Ectodermal cell (in vitro differentiated cells): ENCODE data around the gene CDH16. TPM values are rescaled to one million over a fixed set of nuclear protein-coding genes. Genes with fewer than 3 reads are reported as not detected.
"Not testable (repeated sequence)": the region's sequence is repeated elsewhere in the genome, so short reads cannot be mapped to it uniquely, and the experiment has no call there.

ENCODE experiments used
- H3K27ac ChIP-seq: 2 replicates; pipeline ENCODE4 v1.7.0; 2013; ENCODE audit warnings: mild to moderate bottlenecking, low read depth, low read length; ENCODE audit not compliant: insufficient read depth, poor library complexity, severe bottlenecking
- H3K27me3 ChIP-seq: 2 replicates; pipeline ENCODE4 v1.7.0; 2013; ENCODE audit warnings: mild to moderate bottlenecking, low read length; ENCODE audit not compliant: insufficient read depth, control insufficient read depth, poor library complexity, severe bottlenecking
- H3K36me3 ChIP-seq: one replicate; pipeline ENCODE4 v1.7.0; 2013; ENCODE audit warnings: low read length; ENCODE audit not compliant: control insufficient read depth, insufficient read depth
- H3K4me1 ChIP-seq: one replicate; pipeline ENCODE4 v1.7.0; 2013; ENCODE audit warnings: low read length; ENCODE audit not compliant: control insufficient read depth, insufficient read depth
- H3K4me3 ChIP-seq: 2 replicates; pipeline ENCODE4 v1.7.0; 2013; ENCODE audit warnings: low read depth, low read length, control low read depth; ENCODE audit not compliant: insufficient read depth
- H3K9me3 ChIP-seq: 2 replicates; pipeline ENCODE4 v1.7.0; 2013; ENCODE audit warnings: mild to moderate bottlenecking, low read length, moderate library complexity; ENCODE audit not compliant: control insufficient read depth
- WGBS, 2 experiments: methylation state at CpG; one replicate each; pipeline ENCODE4 v1.1.7; 2013; ENCODE audit warnings: missing lambda C conversion rate in 2 of 2; 5-methylcytosine and 5-hydroxymethylcytosine counted together
- polyA plus RNA-seq, 4 experiments: library from polyadenylated mRNA; stranded (reverse); fragments of 50-300 nt; gene quantifications; one replicate each; pipeline ENCODE4 v1.2.3, GENCODE V29; 2013

The CDH16 gene, protein sequence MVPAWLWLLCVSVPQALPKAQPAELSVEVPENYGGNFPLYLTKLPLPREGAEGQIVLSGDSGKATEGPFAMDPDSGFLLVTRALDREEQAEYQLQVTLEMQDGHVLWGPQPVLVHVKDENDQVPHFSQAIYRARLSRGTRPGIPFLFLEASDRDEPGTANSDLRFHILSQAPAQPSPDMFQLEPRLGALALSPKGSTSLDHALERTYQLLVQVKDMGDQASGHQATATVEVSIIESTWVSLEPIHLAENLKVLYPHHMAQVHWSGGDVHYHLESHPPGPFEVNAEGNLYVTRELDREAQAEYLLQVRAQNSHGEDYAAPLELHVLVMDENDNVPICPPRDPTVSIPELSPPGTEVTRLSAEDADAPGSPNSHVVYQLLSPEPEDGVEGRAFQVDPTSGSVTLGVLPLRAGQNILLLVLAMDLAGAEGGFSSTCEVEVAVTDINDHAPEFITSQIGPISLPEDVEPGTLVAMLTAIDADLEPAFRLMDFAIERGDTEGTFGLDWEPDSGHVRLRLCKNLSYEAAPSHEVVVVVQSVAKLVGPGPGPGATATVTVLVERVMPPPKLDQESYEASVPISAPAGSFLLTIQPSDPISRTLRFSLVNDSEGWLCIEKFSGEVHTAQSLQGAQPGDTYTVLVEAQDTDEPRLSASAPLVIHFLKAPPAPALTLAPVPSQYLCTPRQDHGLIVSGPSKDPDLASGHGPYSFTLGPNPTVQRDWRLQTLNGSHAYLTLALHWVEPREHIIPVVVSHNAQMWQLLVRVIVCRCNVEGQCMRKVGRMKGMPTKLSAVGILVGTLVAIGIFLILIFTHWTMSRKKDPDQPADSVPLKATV
- polyA plus RNA-seq (2013, experiment 1 of 4): not detected
- not detected for polyA plus RNA-seq (2013, experiment 2 of 4)
- not detected for polyA plus RNA-seq (2013, experiment 3 of 4)
- polyA plus RNA-seq (2013, experiment 4 of 4): not detected

DNA sequence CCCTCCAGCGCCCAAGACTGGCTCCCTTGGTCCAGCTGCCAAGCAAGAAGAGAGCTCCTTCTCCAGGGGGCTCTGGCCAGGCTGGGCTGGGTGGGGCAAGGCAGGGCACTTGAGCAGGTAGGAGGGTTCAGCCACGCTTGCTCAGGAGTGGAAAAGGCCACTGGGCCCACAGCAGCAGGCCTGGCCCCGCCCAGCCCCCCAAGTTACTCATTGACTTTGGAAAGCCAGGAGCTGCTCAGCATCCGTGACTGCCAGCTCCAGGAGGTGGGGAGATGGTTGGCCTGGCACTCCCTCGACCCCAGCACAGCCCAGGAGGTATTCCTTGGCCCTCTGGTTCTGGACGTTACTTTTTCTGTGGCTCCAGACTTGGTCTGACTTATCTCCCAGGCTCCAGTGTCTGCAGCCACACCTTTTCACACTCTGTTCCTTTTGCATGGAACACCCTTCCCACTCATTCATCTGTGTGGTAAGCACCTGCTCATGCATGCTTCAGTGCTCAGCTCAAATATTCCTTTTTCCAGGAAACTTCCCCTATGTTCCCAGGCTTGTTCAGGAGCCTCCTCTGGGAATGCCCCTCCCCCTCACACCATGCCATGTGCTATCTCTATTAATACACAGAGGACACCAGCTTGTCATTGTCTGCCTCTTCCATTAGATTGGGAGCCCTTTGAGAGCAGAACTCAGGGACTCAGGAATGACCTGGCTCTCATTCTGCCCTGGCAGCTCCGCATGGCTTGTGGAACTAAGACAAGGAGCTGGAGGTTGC is at the start of gene CDH16:
Gene CDH16, minus strand, starts transcription at position 83 of the 766 bp plus-strand sequence. CDS start 820 bp downstream, outside the sequence.
- Histone ChIP-seq H3K9me3 (no peaks in the 10 kb centered on the region), H3K4me3 (no peak within 1 kb of the TSS), H3K36me3 (no peaks in the 10 kb centered on the region), H3K4me1 (no peaks in the 10 kb centered on the region), H3K27me3 (peaks cover 14% of the 10 kb centered on the region), H3K27ac (no peak within 1 kb of the TSS)
- WGBS, 2 experiments: 85 to 86% methylated on average over 7 of the region's 7 CpGs

DNA sequence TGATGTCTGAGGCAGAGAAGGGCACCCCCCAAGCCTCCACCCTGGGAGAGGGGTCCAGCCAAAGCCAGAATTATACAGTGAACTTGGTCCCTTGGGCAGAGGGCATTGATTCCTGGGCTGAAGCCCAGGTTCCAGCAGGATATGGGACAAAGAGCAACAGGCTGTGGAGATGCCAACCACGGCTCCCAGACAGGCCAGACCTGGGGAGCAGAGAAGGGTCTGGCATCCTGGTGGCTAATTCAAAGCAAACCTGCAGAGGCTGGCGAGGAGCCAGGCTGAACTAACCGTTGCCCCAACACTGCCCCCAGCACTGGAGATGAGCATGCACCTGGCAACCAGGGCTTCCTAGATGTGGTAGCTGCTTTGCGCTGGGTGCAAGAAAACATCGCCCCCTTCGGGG is 45.4 kb upstream of the CDH16 start:
- Histone ChIP-seq H3K27me3 (no peaks in the 10 kb centered on the region), H3K9me3 (no peaks in the 10 kb centered on the region), H3K4me1 (no peaks in the 10 kb centered on the region), H3K27ac (no peak overlapping the region), H3K36me3 (no peaks in the 10 kb centered on the region), H3K4me3 (no peak overlapping the region)
- WGBS, 2 experiments: 93 to 94% methylated on average over 6 of the region's 6 CpGs

DNA sequence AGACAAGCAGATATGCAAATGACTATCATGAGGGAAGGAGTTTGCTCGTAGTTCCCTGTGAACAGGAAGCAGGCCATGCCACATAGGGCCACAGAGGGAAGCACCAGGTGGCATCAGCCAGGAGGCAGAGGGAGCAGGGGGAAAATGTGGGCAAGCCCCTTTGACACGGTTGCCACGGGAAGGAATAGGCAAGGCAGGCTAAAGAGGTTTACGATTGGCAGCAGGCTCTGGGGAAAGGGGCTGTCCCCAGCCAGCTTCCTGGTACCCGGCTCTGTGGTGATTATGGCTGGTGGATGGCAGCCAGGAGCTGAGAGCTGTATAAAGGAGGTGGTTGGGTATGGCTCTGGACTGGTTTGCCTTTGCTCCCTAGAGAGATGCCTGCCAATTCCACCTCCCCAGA is 43.2 kb upstream of the CDH16 start:
- Histone ChIP-seq H3K9me3 (no peaks in the 10 kb centered on the region), H3K27me3 (no peaks in the 10 kb centered on the region), H3K4me3 (no peak overlapping the region), H3K27ac (no peak overlapping the region), H3K36me3 (no peaks in the 10 kb centered on the region), H3K4me1 (no peaks in the 10 kb centered on the region)
- 93% methylated on average over 5 of the region's 5 CpGs for WGBS, 2 experiments

DNA sequence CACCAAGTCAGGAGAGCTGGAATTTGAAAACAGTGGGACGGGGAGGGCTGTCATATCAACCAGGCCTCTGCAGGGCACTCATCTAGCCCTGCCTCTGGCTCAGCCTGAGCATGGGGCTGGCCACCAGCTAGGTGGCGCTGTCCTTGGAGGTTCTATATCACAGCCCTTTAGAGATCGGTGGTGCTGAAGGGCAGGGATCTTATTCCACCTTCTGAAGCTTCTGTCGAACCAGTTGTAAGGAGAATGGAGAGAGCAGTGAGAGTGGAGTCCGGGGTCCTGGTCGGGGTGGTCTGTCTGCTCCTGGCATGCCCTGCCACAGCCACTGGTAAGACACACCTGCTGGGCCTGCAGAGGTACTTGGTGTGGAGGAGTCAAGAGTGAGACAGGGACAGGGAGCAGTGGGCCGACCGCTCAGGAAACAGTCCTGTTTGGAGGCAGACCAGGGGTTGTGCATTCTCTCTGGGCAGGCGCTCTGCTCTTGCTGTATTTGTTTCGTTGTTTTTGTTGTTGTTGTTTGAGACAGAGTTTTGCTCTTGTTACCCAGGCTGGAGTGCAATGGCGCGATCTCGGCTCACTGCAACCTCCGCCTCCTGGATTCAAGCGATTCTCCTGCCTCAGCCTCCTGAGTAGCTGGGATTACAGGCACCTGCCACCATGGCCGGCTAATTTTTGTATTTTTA is 42.5 kb upstream of the CDH16 start, which contains the start of gene CES3:
Gene CES3, plus strand, starts transcription at position 202 of the 680 bp plus-strand sequence. Its CDS starts 42 bp downstream, at position 244.
- Histone ChIP-seq H3K9me3 (no peaks in the 10 kb centered on the region), H3K4me3 (peak within 1 kb of the TSS; percentile 36), H3K27me3 (no peaks in the 10 kb centered on the region), H3K4me1 (no peaks in the 10 kb centered on the region), H3K27ac (no peak within 1 kb of the TSS), H3K36me3 (no peaks in the 10 kb centered on the region)
- WGBS, 2 experiments: 61 to 62% methylated on average over 16 of the region's 16 CpGs

DNA sequence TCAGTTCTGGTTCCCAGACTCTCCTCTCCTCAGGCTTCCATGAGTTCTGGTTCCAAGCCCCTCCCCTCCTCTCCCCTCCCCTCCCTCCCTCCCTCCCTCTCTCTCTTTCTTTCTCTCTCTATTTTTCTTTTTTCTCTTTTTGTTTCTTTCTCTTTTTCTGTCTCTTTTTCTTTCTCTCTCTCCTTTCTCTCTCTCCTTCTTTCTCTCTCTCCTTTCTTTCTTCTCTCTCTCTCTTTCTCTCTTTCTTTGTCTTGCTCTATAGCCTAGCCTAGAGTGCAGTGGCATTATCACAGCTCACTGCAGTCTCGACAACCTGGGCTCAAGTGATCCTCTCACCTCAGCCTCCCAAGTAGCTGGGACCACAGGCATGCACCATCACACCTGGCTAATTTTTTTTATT is 41.6 kb upstream of the CDH16 start:
- Histone ChIP-seq H3K4me1 (no peaks in the 10 kb centered on the region), H3K27me3 (no peaks in the 10 kb centered on the region), H3K36me3 (no peaks in the 10 kb centered on the region), H3K27ac (no peak overlapping the region), H3K9me3 (no peaks in the 10 kb centered on the region), H3K4me3 (no peak overlapping the region)
- 87 to 91% methylated on average over 1 of the region's 1 CpG for WGBS, 2 experiments

DNA sequence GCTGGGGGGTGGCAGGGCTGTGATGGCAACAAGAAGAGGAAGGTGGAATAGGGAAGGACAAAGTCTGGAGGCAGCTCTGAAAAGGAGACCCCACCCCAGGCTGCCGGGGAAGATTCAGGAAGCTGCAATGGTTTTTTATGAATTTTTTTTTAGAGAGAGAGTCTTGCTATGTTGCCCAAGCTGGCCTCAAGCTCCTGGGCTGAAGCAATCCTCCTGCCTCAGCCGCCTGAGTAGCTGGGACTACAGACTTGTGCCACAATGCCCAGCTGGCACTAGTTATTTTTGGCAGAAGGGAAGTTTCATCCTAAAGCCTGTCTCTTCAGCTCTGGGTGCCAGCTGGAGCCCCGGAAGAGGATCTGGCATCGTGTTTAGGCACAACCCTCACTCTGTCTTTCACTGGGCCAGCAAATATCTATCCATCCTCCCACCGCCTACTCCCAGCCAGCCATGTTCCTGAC is 41.0 kb upstream of the CDH16 start:
- Histone ChIP-seq H3K4me3 (no peak overlapping the region), H3K27ac (no peak overlapping the region), H3K27me3 (no peaks in the 10 kb centered on the region), H3K4me1 (no peaks in the 10 kb centered on the region), H3K9me3 (no peaks in the 10 kb centered on the region), H3K36me3 (no peaks in the 10 kb centered on the region)
- 90 to 91% methylated on average over 5 of the region's 5 CpGs for WGBS, 2 experiments

DNA sequence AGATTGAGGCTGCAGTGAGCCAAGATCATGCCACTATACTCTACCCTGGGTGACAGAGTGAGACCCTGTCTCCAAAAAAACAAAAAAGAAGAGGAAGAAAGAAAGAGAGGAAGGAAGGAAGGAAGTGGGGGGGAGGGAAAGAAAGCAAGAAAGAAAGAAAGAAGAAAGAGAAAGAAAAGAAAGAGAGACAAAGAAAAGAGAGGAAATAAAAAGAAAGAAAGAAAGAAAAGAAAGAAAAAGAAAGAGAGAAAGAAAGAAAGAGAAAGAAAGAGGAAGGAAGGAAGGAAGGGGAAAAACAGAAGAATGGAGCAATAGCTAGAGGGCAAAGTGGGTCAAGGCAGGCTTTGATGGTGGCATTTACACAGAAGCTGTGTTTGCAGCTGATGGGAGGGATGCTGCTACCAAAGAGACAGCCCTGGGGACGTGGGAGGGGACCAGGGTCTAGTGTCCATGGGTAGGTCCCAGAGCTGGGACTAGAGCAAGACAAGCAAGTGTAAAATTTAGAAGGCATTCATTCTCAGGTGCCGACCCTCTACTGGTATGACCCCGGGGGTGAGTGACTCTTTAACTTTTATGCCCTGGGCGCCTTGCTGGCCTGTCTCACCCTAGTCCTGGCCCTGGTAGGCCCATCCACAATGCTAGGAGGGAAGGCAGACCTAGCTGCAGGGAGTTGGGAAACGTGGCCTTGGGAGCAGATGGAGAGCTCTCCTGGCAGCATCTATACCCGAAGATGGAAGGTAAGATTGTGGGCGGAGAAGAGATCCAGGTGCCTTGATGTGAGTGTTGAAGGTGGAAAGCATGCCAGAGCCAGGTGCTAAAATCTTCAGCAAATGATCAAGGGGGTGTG is 40.4 kb upstream of the CDH16 start:
- H3K36me3 ChIP-seq: no peaks in the 10 kb centered on the region
- H3K4me3 ChIP-seq: no peak overlapping the region
- no peaks in the 10 kb centered on the region for H3K4me1 ChIP-seq
- WGBS, 2 experiments: 84 to 86% methylated on average over 7 of the region's 7 CpGs
- no peaks in the 10 kb centered on the region for H3K27me3 ChIP-seq
- H3K9me3 ChIP-seq: no peaks in the 10 kb centered on the region
- no peak overlapping the region for H3K27ac ChIP-seq

DNA sequence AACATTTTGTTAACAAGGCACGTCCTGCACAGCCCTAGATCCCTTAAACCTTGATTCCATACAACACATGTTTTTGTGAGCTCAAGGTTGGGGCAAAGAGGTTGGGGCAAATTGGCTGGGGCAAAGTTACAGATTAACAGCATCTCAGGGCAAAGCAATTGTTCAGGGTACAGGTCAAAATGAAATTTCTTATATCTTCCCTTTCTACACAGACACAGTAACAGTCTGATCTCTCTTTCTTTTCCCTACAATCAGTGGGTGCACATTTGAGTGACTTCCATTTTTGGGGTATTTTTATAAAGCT is 37.4 kb upstream of the CDH16 start:
- H3K4me3 ChIP-seq, H3K4me1 ChIP-seq, H3K27ac ChIP-seq, H3K36me3 ChIP-seq, H3K9me3 ChIP-seq, H3K27me3 ChIP-seq: not testable (repeated sequence)
- WGBS, 2 experiments: 100% methylated on average over 1 of the region's 1 CpG; no CpG with 5 or more reads in 1 of the 2 experiments
